GM12878 (cell line): ENCODE data around the gene SENP3. TPM values are rescaled to one million over a fixed set of nuclear protein-coding genes. Genes with fewer than 3 reads are reported as not detected.

Experiments
- ATF3 ChIP-seq: IDR thresholded peaks from 2 replicates; pipeline ENCODE4 v1.6.1; 2011; ENCODE audit warnings: low read depth, mild to moderate bottlenecking, low read length, moderate library complexity, borderline replicate concordance; ENCODE audit errors: extremely low read depth
- BCL3 ChIP-seq: IDR thresholded peaks from 2 replicates; pipeline ENCODE4 v1.6.1; 2011; ENCODE audit warnings: borderline replicate concordance, low read depth, mild to moderate bottlenecking, moderate library complexity, low read length; ENCODE audit not compliant: insufficient read depth, poor library complexity, severe bottlenecking
- EP300 ChIP-seq, 2 experiments: fragments of 150-350 bp in 1 of 2; IDR thresholded peaks; 2 replicates each; pipeline ENCODE4 v1.6.1; 2011 to 2012; ENCODE audit warnings: low read depth in 2 of 2, low read length in 2 of 2, borderline replicate concordance in 1 of 2, improper control_type of control experiment in 1 of 2, inconsistent platforms in 1 of 2; ENCODE audit not compliant: control insufficient read depth in 1 of 2
- FOXK2 ChIP-seq: fragments of 450-650 bp; IDR thresholded peaks from 2 replicates; pipeline ENCODE4 v1.6.1; 2017; ENCODE audit warnings: mild to moderate bottlenecking, moderate library complexity
- IKZF2 ChIP-seq, 2 experiments: fragments of 450-650 bp; IDR thresholded peaks; 2 replicates each; pipeline ENCODE4 v1.6.1; 2017; ENCODE audit warnings: mild to moderate bottlenecking in 2 of 2, moderate library complexity in 2 of 2
- IRF4 ChIP-seq: IDR thresholded peaks from 2 replicates; pipeline ENCODE4 v1.6.1; 2011; ENCODE audit warnings: low read depth, low read length
- MAX ChIP-seq: IDR thresholded peaks from 2 replicates; pipeline ENCODE4 v1.6.1; 2012; ENCODE audit warnings: low read depth, low read length, improper control_type of control experiment
- MXI1 ChIP-seq: fragments of 150-350 bp; IDR thresholded peaks from 2 replicates; pipeline ENCODE4 v1.6.1; 2011; ENCODE audit warnings: low read depth, mild to moderate bottlenecking, inconsistent platforms, low read length, improper control_type of control experiment
- MYC ChIP-seq: IDR thresholded peaks from 2 replicates; pipeline ENCODE4 v1.6.1; 2011; ENCODE audit warnings: mild to moderate bottlenecking, low read length, moderate library complexity, inconsistent platforms; ENCODE audit not compliant: insufficient read depth, insufficient replicate concordance, insufficient read length, severe bottlenecking
- NFIC ChIP-seq: IDR thresholded peaks from 2 replicates; pipeline ENCODE4 v1.6.1; 2012; ENCODE audit warnings: low read depth, mild to moderate bottlenecking, inconsistent platforms, low read length, moderate library complexity
- NR2F1 ChIP-seq: fragments of 450-650 bp; conservative IDR thresholded peaks from 2 replicates; pipeline ENCODE4 v1.6.1; 2017; ENCODE audit warnings: mild to moderate bottlenecking
- PAX5 ChIP-seq: IDR thresholded peaks from 2 replicates; pipeline ENCODE4 v1.6.1; 2011; ENCODE audit warnings: low read depth, low read length, borderline replicate concordance
- RAD51 ChIP-seq: fragments of 450-650 bp; IDR thresholded peaks from 2 replicates; pipeline ENCODE4 v1.6.1; 2016; ENCODE audit warnings: moderate library complexity, mild to moderate bottlenecking, inconsistent platforms
- RCOR1 ChIP-seq: conservative IDR thresholded peaks from 2 replicates; pipeline ENCODE4 v1.6.1; 2012; ENCODE audit warnings: low read depth, low read length, improper control_type of control experiment
- RFX5 ChIP-seq: IDR thresholded peaks from 2 replicates; pipeline ENCODE4 v1.6.1; 2011; ENCODE audit warnings: low read depth, low read length, improper control_type of control experiment
- SIN3A ChIP-seq: IDR thresholded peaks from 2 replicates; pipeline ENCODE4 v1.6.1; 2012; ENCODE audit warnings: low read depth, low read length, improper control_type of control experiment
- SIX5 ChIP-seq: IDR thresholded peaks from 2 replicates; pipeline ENCODE4 v1.6.1; 2011; ENCODE audit warnings: mild to moderate bottlenecking, low read depth, low read length, moderate library complexity; ENCODE audit not compliant: severe bottlenecking
- SMARCA5 ChIP-seq: fragments of 450-650 bp; IDR thresholded peaks from 2 replicates; pipeline ENCODE4 v1.6.1; 2017; ENCODE audit warnings: mild to moderate bottlenecking
- TCF7 ChIP-seq: IDR thresholded peaks from 2 replicates; pipeline ENCODE4 v1.6.1; 2014; ENCODE audit warnings: antibody characterized with exemption, borderline replicate concordance
- USF2 ChIP-seq: IDR thresholded peaks from 2 replicates; pipeline ENCODE4 v1.6.1; 2011; ENCODE audit warnings: low read depth, low read length, improper control_type of control experiment, borderline replicate concordance
- YY1 ChIP-seq: IDR thresholded peaks from 2 replicates; pipeline ENCODE4 v1.6.1; 2011; ENCODE audit warnings: low read depth, mild to moderate bottlenecking, low read length
- polyA plus RNA-seq, 11 experiments: library from polyadenylated mRNA; depleted of rRNA in 4 of 11; unstranded in 6 of 11; stranded (reverse) in 5 of 11; fragments of >200 nt; fragmentation: Nextera tagmentation in 4 of 11; fragmentation: Illumina TruSeq in 1 of 11; extraction: Ambion mirVana in 4 of 11; extraction: Trizol in 1 of 11; gene quantifications; 1 replicate in 1 of 11; 2 replicates in 10 of 11; pipeline versions ENCODE4 v1.2.1 to v1.2.3, GENCODE V29; 2011 to 2016; ENCODE audit warnings: inconsistent platforms in 2 of 11, missing spikeins in 2 of 11, low read depth in 1 of 11
- total RNA-seq, 4 experiments: library from RNA; depleted of rRNA in 3 of 4; stranded (reverse); fragments of >200 nt in 3 of 4; fragmentation: Illumina TruSeq in 1 of 4; extraction: Trizol in 1 of 4; gene quantifications; 2 replicates each; pipeline versions ENCODE4 v1.2.1 to v1.2.3, GENCODE V29; 2013 to 2021
- TF ChIP-seq, protein P1 (sequence below): IDR thresholded peaks from 2 replicates; pipeline ENCODE4 v1.6.1; 2012; ENCODE audit warnings: low read length, inconsistent platforms

SENP3 gene
- total and polyA plus RNA-seq, 10 of the 15 experiments (the other 5 are each of a cell fraction or from before 2014, with no cell fraction given): 1.8 to 113 (median 72.3) TPM

DNA sequence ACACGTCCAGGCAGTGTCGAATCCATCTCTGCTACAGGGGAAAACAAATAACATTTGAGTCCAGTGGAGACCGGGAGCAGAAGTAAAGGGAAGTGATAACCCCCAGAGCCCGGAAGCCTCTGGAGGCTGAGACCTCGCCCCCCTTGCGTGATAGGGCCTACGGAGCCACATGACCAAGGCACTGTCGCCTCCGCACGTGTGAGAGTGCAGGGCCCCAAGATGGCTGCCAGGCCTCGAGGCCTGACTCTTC is 10.5 kb downstream of the SENP3 start (continued):
- TF ChIP-seq ATF3 (peak; percentile 69; the same call in 1 of the 2 replicates), USF2 (peak; percentile 94), EP300 (IDR thresholded peaks at IDR 0.05; ENCODE audit: borderline replicate concordance in 1 of 2, control insufficient read depth in 1 of 2, low read depth in 2 of 2, low read length in 2 of 2) (no peak), SIX5 (peak; percentile 51), SIN3A (peak; percentile 80), RCOR1 (0 out of 2 replicates have a peak, but pooled peaks have one; percentile 52), TCF7 (no peak), RFX5 (no peak), FOXK2 (0 out of 2 replicates have a peak, but pooled peaks have one; percentile 7), MXI1 (peak; percentile 99), BCL3 (no peak), SMARCA5 (no peak), NFIC (no peak; the same call in 1 of the 2 replicates), IKZF2 (IDR thresholded peaks at IDR 0.05) (no peak), NR2F1 (peak; percentile 8; the same call in 1 of the 2 replicates), MAX (peak; percentile 100), RAD51 (peak; percentile 97), MYC (peak; percentile 95), IRF4 (no peak), YY1 (peak; percentile 97), PAX5 (0 out of 2 replicates have a peak, but pooled peaks have one; percentile 32)
- TF ChIP-seq, protein P1, sequence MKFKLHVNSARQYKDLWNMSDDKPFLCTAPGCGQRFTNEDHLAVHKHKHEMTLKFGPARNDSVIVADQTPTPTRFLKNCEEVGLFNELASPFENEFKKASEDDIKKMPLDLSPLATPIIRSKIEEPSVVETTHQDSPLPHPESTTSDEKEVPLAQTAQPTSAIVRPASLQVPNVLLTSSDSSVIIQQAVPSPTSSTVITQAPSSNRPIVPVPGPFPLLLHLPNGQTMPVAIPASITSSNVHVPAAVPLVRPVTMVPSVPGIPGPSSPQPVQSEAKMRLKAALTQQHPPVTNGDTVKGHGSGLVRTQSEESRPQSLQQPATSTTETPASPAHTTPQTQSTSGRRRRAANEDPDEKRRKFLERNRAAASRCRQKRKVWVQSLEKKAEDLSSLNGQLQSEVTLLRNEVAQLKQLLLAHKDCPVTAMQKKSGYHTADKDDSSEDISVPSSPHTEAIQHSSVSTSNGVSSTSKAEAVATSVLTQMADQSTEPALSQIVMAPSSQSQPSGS: no peak
